PC-9 (cell line): ENCODE measurements around the gene PRSS23. TPM values are rescaled to one million over a fixed set of nuclear protein-coding genes. Genes with fewer than 3 reads are reported as not detected.

Experiments used
- BruUV-seq: library from RNA; stranded (reverse); fragments of 400-500 nt; replicated peaks from 2 replicates; lab custom pipeline; 2021; lab: Mats Ljungman, UMichigan
- CTCF ChIA-PET: fragments of 300-600 bp; sonication (Branson Sonifier 250); formaldehyde crosslinking; loops from one replicate; lab custom pipeline; 2022; ENCODE audit warnings: antibody characterized with exemption; lab: Charles Lee
- POLR2A ChIA-PET: fragments of 300-600 bp; sonication (Branson Sonifier 250); formaldehyde crosslinking; loops from one replicate; lab custom pipeline; 2022; ENCODE audit warnings: antibody characterized with exemption; ENCODE audit not compliant: unreplicated experiment; lab: Charles Lee
- DNase-seq, 2 experiments: peaks; one replicate each; pipeline versions ENCODE4 v3.0.0 to v3.0.0-alpha.2; 2015 to 2022; ENCODE audit warnings: mixed read lengths in 1 of 2
- H2AFZ ChIP-seq: fragments of 200-600 bp; sonication (generic); 2 replicates; pipeline ENCODE4 v1.8.1; 2017; ENCODE audit warnings: antibody characterized with exemption
- H3F3A ChIP-seq: fragments of 200-600 bp; sonication (generic); 2 replicates; pipeline ENCODE4 v1.8.1; 2017; ENCODE audit warnings: antibody characterized with exemption, mild to moderate bottlenecking, low read depth; ENCODE audit not compliant: insufficient read depth
- H3K27ac ChIP-seq: fragments of 200-600 bp; sonication (generic); 2 replicates; pipeline ENCODE4 v1.6.1; 2016; ENCODE audit warnings: mixed run types
- H3K27me3 ChIP-seq: fragments of 200-600 bp; sonication (generic); 2 replicates; pipeline ENCODE4 v1.6.1; 2016; ENCODE audit warnings: low read depth, mixed run types; ENCODE audit not compliant: insufficient read depth
- H3K36me3 ChIP-seq: fragments of 200-600 bp; sonication (generic); 2 replicates; pipeline ENCODE4 v1.6.1; 2016; ENCODE audit warnings: low read depth, mixed run types
- H3K4me1 ChIP-seq: fragments of 200-600 bp; sonication (generic); replicated peaks from 2 replicates; pipeline ENCODE4 v1.6.1; 2016; ENCODE audit warnings: mixed run types; ENCODE audit not compliant: insufficient read depth
- H3K4me2 ChIP-seq: fragments of 200-600 bp; sonication (generic); 2 replicates; pipeline ENCODE4 v1.6.1; 2017; ENCODE audit warnings: mixed run types
- H3K4me3 ChIP-seq: fragments of 200-600 bp; sonication (generic); 2 replicates; pipeline ENCODE4 v1.6.1; 2016; ENCODE audit warnings: mixed run types
- H3K79me2 ChIP-seq: fragments of 200-600 bp; sonication (generic); 2 replicates; pipeline ENCODE4 v1.6.1; 2017; ENCODE audit warnings: low read depth, mixed run types
- H3K9me2 ChIP-seq: fragments of 200-600 bp; sonication (generic); 2 replicates; pipeline ENCODE4 v1.8.1; 2017; ENCODE audit warnings: mild to moderate bottlenecking; ENCODE audit not compliant: insufficient read depth
- H3K9me3 ChIP-seq: fragments of 200-600 bp; sonication (generic); 2 replicates; pipeline ENCODE4 v1.8.1; 2016; ENCODE audit warnings: low read depth; ENCODE audit not compliant: insufficient read depth
- H4K20me1 ChIP-seq: fragments of 200-600 bp; sonication (generic); 2 replicates; pipeline ENCODE4 v1.8.1; 2017; ENCODE audit not compliant: insufficient read depth
- CTCF ChIP-seq: fragments of 200-600 bp; sonication (generic); conservative IDR thresholded peaks from 2 replicates; pipeline ENCODE4 v1.6.1; 2017; ENCODE audit warnings: mixed run types, antibody characterized with exemption, mild to moderate bottlenecking, moderate library complexity
- EZH2 ChIP-seq: fragments of 200-600 bp; sonication (generic); IDR thresholded peaks from 2 replicates; pipeline ENCODE4 v1.8.0; 2017; ENCODE audit warnings: antibody characterized with exemption, low read depth
- intact Hi-C: fragments of 100-400 bp; cut with micrococcal nuclease; formaldehyde crosslinking; loops from one replicate; pipeline ENCODE4 v1.10.0; 2022; ENCODE audit not compliant: unreplicated experiment
- total RNA-seq: library from RNA; stranded (reverse); gene quantifications from 2 replicates; pipeline ENCODE4 v1.2.3, GENCODE V29; 2021

PRSS23 gene
- total RNA-seq, 1 experiment from 2014 or later = 235 TPM

- TF ChIP-seq CTCF (no peak), EZH2 (no peak)
- Histone ChIP-seq H3K36me3 (no peaks in the 10 kb centered on the region), H3K4me1 (no peaks in the 10 kb centered on the region), H4K20me1 (no peaks in the 10 kb centered on the region), H3K4me2 (no peak overlapping the region), H3K9me3 (no peaks in the 10 kb centered on the region), H3F3A (no peaks in the 10 kb centered on the region), H3K4me3 (no peak overlapping the region), H3K27me3 (no peaks in the 10 kb centered on the region), H3K79me2 (no peaks in the 10 kb centered on the region), H3K27ac (no peak overlapping the region), H2AFZ (no peak overlapping the region), H3K9me2 (no peaks in the 10 kb centered on the region)
- DNase-seq = no peak
- intact Hi-C loops = no loop called here
- no TSS peak for BruUV-seq
- ChIA-PET CTCF (interaction anchor here (0.7 kb wide), 2 partner anchors 77 to 954 kb away, joined by 3 to 4 read pairs; no protein-coding TSS in a partner anchor), POLR2A (interaction anchor here (0.6 kb wide), 1 partner anchor 29 kb away, joined by 5 read pairs; no protein-coding TSS in a partner anchor)
Measured at GRCh38 chr11:86755146-86755545, 45.2 kb upstream of the PRSS23 start.

- ChIA-PET CTCF (no interaction called here), POLR2A (no interaction called here)
- H3K4me1 ChIP-seq = no peaks in the 10 kb centered on the region
- no peaks in the 10 kb centered on the region for H3K27me3 ChIP-seq
- H3K4me2 ChIP-seq = no peak overlapping the region
- H3K4me3 ChIP-seq = no peak overlapping the region
- no peak overlapping the region for H2AFZ ChIP-seq
- intact Hi-C loops = no loop called here
- H3K27ac ChIP-seq = no peak overlapping the region
- H4K20me1 ChIP-seq = no peaks in the 10 kb centered on the region
- H3K9me3 ChIP-seq = no peaks in the 10 kb centered on the region
- no peak for DNase-seq
- H3K9me2 ChIP-seq = no peaks in the 10 kb centered on the region
- TF ChIP-seq CTCF (no peak), EZH2 (no peak)
- no peaks in the 10 kb centered on the region for H3K36me3 ChIP-seq
- no peaks in the 10 kb centered on the region for H3F3A ChIP-seq
- H3K79me2 ChIP-seq = no peaks in the 10 kb centered on the region
- BruUV-seq = no TSS peak
Measured at GRCh38 chr11:86758171-86758570, 42.2 kb upstream of the PRSS23 start.

- intact Hi-C loops = no loop called here
- Histone ChIP-seq H3F3A (no peaks in the 10 kb centered on the region), H3K4me3 (no peak overlapping the region), H3K4me1 (no peaks in the 10 kb centered on the region), H3K4me2 (no peak overlapping the region), H3K36me3 (no peaks in the 10 kb centered on the region), H3K9me2 (no peaks in the 10 kb centered on the region), H3K9me3 (no peaks in the 10 kb centered on the region), H2AFZ (no peak overlapping the region), H3K27ac (no peak overlapping the region), H3K79me2 (no peaks in the 10 kb centered on the region), H3K27me3 (no peaks in the 10 kb centered on the region), H4K20me1 (no peaks in the 10 kb centered on the region)
- ChIA-PET POLR2A (no interaction called here), CTCF (interaction anchor here (0.6 kb wide), 1 partner anchor 129 kb away, joined by 5 read pairs; no protein-coding TSS in a partner anchor)
- no TSS peak for BruUV-seq
- no peak for TF ChIP-seq EZH2
- no peak for TF ChIP-seq CTCF
- no peak for DNase-seq
Measured at GRCh38 chr11:86760577-86760976, 39.8 kb upstream of the PRSS23 start.
